ENCODE data around the gene SPAG17.

DNA sequence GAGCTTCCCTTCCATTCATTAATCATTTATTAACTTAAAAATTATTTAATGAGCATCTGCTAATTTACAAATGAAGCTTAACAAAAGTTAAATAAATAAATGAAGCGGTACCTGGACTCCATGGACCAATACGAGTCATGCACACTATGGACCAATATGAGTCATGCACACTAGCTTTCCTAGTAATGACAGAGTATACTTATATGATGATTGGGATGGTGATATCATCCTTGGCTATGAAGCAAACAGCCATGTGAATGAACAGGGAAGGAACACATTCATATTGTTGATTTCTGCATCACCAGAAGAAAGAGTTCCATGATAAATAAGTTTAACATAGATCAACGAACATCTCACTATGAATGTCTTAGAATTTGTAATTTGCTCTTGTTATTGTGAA, 109.9 kb downstream of the SPAG17 start:
- TF ChIP-seq, protein P1, sequence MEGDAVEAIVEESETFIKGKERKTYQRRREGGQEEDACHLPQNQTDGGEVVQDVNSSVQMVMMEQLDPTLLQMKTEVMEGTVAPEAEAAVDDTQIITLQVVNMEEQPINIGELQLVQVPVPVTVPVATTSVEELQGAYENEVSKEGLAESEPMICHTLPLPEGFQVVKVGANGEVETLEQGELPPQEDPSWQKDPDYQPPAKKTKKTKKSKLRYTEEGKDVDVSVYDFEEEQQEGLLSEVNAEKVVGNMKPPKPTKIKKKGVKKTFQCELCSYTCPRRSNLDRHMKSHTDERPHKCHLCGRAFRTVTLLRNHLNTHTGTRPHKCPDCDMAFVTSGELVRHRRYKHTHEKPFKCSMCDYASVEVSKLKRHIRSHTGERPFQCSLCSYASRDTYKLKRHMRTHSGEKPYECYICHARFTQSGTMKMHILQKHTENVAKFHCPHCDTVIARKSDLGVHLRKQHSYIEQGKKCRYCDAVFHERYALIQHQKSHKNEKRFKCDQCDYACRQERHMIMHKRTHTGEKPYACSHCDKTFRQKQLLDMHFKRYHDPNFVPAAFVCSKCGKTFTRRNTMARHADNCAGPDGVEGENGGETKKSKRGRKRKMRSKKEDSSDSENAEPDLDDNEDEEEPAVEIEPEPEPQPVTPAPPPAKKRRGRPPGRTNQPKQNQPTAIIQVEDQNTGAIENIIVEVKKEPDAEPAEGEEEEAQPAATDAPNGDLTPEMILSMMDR (IDR thresholded peaks at IDR 0.05), result no peak
- no peak for TF ChIP-seq EZH2 (IDR thresholded peaks at IDR 0.05; ENCODE audit: borderline replicate concordance, insufficient read depth, low read depth, low read length, poor library complexity, severe bottlenecking)

Measured in B cell (primary cell).